Loucy (cell line): ENCODE results near the gene C22orf23.

Source experiments
- H2AFZ ChIP-seq: fragments of 200-600 bp; sonication (generic); 2 replicates; pipeline ENCODE4 v1.6.0; 2016; ENCODE audit warnings: antibody characterized with exemption, mild to moderate bottlenecking, low read length, moderate library complexity
- H3F3A ChIP-seq: fragments of 200-600 bp; 2 replicates; pipeline ENCODE4 v1.6.0; 2016; ENCODE audit warnings: antibody characterized with exemption, low read depth, mild to moderate bottlenecking
- H3K27me3 ChIP-seq: fragments of 200-600 bp; sonication (generic); 2 replicates; pipeline ENCODE4 v1.6.1; 2014; ENCODE audit warnings: low read length, mild to moderate bottlenecking; ENCODE audit not compliant: insufficient read depth, poor library complexity, severe bottlenecking
- H3K36me3 ChIP-seq: fragments of 200-600 bp; sonication (generic); 2 replicates; pipeline ENCODE4 v1.6.1; 2016; ENCODE audit warnings: low read length; ENCODE audit not compliant: insufficient read depth
- H3K4me1 ChIP-seq: fragments of 200-600 bp; sonication (generic); 2 replicates; pipeline ENCODE4 v1.5.1; 2014; ENCODE audit warnings: low read length, mild to moderate bottlenecking; ENCODE audit not compliant: insufficient read depth, poor library complexity, severe bottlenecking
- H3K4me2 ChIP-seq: fragments of 200-600 bp; sonication (generic); 2 replicates; pipeline ENCODE4 v1.6.0; 2014; ENCODE audit warnings: antibody characterized with exemption, low read length, low read depth, mild to moderate bottlenecking; ENCODE audit not compliant: poor library complexity, severe bottlenecking
- H3K4me3 ChIP-seq: fragments of 200-600 bp; sonication (generic); 2 replicates; pipeline ENCODE4 v1.5.1; 2014; ENCODE audit warnings: low read length, mild to moderate bottlenecking, mixed read lengths; ENCODE audit not compliant: poor library complexity, severe bottlenecking
- H3K79me2 ChIP-seq: fragments of 200-600 bp; sonication (generic); 2 replicates; pipeline ENCODE4 v1.6.1; 2014; ENCODE audit warnings: low read length; ENCODE audit not compliant: insufficient read depth
- H3K9ac ChIP-seq: fragments of 200-600 bp; sonication (generic); 2 replicates; pipeline ENCODE4 v1.6.0; 2014; ENCODE audit warnings: mild to moderate bottlenecking, low read depth, low read length, moderate library complexity; ENCODE audit not compliant: poor library complexity, severe bottlenecking
- H3K9me2 ChIP-seq: fragments of 200-600 bp; sonication (generic); replicated peaks from 2 replicates; pipeline ENCODE4 v1.6.1; 2016; ENCODE audit warnings: low read depth, low read length, mixed read lengths
- H3K9me3 ChIP-seq: fragments of 200-600 bp; sonication (generic); 2 replicates; pipeline ENCODE4 v1.6.1; 2014; ENCODE audit warnings: mild to moderate bottlenecking, antibody characterized with exemption, low read length, low read depth; ENCODE audit not compliant: insufficient read depth
- H4K20me1 ChIP-seq: fragments of 200-600 bp; sonication (generic); 2 replicates; pipeline ENCODE4 v1.6.0; 2014; ENCODE audit warnings: antibody characterized with exemption, low read length, mild to moderate bottlenecking; ENCODE audit not compliant: insufficient read depth, poor library complexity, severe bottlenecking
- EZH2phosphoT487 ChIP-seq: fragments of 200-600 bp; IDR thresholded peaks from 2 replicates; pipeline ENCODE4 v1.6.1; 2018; ENCODE audit warnings: antibody characterized with exemption, mild to moderate bottlenecking, moderate library complexity, borderline replicate concordance
- TF ChIP-seq, protein P1 (sequence below): fragments of 200-600 bp; sonication (generic); conservative IDR thresholded peaks from 2 replicates; pipeline ENCODE4 v1.5.1; 2014; ENCODE audit warnings: mild to moderate bottlenecking, antibody characterized with exemption, low read length

The C22orf23 gene

DNA sequence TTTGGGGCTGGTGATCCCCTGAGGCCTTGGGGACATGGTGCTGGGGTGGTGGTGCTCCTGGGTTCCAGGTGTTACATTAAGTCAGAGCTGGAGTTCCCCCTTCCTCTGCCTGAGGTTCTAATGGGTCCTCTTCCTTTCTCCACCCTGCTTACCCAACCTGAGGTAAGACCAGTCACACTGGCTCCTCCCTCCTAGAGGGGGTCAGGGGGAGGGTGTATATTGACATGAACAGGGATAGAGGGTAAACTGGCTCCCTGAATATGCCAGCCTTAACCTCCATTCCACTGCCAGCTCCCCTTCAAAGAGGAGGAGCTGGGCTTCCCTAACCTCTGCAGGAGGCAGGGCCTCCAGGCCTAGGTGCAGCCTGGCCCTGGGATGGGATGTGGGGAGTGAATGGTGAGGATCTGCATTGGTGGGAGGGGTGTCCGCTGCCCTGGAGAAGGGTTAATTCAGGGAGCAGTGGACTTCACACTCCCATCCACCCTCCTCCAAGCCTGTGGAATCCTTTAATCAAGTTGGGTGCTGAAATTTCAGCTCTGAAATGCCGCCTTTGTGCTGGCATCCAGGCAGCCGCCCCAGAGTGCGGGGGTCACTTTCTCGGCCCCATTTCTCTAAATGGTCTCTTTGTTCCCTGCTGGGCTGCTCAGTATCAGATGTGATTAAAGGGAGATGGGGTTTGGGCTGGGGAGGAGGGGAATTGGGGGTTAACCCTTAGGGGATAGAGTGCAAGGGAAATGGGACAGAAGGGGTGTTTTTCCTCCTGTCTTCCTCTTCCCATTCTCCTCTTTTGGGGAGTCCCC, 15.3 kb upstream of the C22orf23 start:
- no peaks in the 10 kb centered on the region for H3F3A ChIP-seq
- no peak overlapping the region for H3K4me2 ChIP-seq
- H3K9ac ChIP-seq, result no peak overlapping the region
- no peaks in the 10 kb centered on the region for H4K20me1 ChIP-seq
- H3K4me1 ChIP-seq, result no peaks in the 10 kb centered on the region
- no peak overlapping the region for H3K4me3 ChIP-seq
- no peaks in the 10 kb centered on the region for H3K79me2 ChIP-seq
- H3K9me3 ChIP-seq, result no peaks in the 10 kb centered on the region
- peaks cover 25% of the 10 kb centered on the region; the same call in 1 of the 2 replicates for H3K36me3 ChIP-seq
- H3K9me2 ChIP-seq, result no peaks in the 10 kb centered on the region
- TF ChIP-seq, protein P1, sequence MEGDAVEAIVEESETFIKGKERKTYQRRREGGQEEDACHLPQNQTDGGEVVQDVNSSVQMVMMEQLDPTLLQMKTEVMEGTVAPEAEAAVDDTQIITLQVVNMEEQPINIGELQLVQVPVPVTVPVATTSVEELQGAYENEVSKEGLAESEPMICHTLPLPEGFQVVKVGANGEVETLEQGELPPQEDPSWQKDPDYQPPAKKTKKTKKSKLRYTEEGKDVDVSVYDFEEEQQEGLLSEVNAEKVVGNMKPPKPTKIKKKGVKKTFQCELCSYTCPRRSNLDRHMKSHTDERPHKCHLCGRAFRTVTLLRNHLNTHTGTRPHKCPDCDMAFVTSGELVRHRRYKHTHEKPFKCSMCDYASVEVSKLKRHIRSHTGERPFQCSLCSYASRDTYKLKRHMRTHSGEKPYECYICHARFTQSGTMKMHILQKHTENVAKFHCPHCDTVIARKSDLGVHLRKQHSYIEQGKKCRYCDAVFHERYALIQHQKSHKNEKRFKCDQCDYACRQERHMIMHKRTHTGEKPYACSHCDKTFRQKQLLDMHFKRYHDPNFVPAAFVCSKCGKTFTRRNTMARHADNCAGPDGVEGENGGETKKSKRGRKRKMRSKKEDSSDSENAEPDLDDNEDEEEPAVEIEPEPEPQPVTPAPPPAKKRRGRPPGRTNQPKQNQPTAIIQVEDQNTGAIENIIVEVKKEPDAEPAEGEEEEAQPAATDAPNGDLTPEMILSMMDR, result no peak
- no peak for TF ChIP-seq EZH2phosphoT487
- no peaks in the 10 kb centered on the region for H3K27me3 ChIP-seq
- H2AFZ ChIP-seq, result no peak overlapping the region

DNA sequence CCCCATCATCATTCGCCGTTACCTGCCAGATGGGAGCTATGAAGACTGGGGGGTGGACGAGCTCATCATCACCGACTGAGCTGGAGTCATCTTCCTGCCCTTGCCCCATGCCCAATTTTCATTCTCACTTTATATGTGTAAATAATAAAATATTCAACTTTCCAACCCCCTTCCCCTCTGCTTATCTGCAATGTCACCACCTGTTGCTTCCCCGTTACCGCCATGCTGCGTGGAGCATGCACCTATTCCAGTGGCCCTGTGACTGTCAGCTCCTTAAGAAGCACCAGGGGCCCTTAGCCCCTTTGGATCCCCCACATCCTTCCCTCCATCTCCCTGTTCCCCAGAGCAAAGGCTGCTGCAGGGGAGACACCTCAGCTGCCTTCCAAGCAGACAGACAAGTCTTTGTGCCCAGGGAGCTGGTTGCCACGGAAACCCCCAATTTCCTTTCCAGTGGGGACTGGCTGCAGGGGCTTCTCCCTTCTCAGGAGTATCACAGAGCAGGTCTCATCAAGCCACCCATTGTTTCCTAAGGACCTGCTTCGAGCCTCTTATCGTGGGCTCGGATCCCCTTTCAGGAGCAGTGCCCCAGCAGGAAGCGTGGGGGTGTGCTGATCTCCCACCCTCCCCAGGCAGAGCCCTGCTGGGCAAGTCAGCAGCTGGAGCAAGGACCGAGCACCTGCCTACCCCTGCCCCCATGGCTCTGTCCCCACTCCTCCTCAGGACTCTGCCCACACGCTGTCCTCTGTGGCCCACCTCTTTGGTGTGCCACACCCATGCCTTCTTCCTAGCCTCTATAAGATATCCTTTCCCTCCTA, 14.4 kb upstream of the C22orf23 start:
- Histone ChIP-seq H3K9me3 (no peaks in the 10 kb centered on the region), H2AFZ (no peak overlapping the region), H3K79me2 (no peaks in the 10 kb centered on the region), H3K4me3 (no peak overlapping the region), H3K4me1 (no peaks in the 10 kb centered on the region), H3K36me3 (peaks cover 25% of the 10 kb centered on the region; the same call in 1 of the 2 replicates), H3K4me2 (no peak overlapping the region), H4K20me1 (no peaks in the 10 kb centered on the region), H3F3A (no peaks in the 10 kb centered on the region), H3K9ac (no peak overlapping the region), H3K27me3 (no peaks in the 10 kb centered on the region), H3K9me2 (no peaks in the 10 kb centered on the region)
- TF ChIP-seq EZH2phosphoT487, result no peak
- TF ChIP-seq, protein P1, result no peak

DNA sequence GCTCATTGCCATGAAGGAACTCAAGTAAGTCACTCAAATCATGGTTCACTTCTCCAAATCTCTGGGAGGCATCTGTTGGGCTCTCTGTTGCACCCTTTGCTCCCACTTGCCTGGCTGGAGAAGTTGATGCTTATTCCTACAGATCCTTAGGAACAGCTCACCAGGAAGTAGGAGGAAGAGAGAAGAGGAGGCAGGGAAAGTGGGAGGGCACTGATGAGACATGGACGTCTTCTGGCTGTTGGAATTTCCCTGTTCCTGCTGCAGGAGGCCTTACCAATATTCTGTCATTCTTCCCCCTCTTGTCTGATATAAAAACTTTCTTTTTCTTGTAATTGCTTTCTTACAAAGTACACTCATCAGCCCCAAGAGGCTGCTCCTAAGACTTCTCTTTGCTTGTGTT, 13.7 kb upstream of the C22orf23 start:
- peaks cover 29% of the 10 kb centered on the region; the same call in 1 of the 2 replicates for H3K36me3 ChIP-seq
- TF ChIP-seq EZH2phosphoT487, result no peak
- TF ChIP-seq, protein P1, result no peak

More for the DNA sequence above, 13.7 kb upstream of the C22orf23 start:
- no peak overlapping the region for H3K4me3 ChIP-seq
- H3F3A ChIP-seq, result no peaks in the 10 kb centered on the region
- H3K9me3 ChIP-seq, result no peaks in the 10 kb centered on the region
- H2AFZ ChIP-seq, result no peak overlapping the region
- H4K20me1 ChIP-seq, result no peaks in the 10 kb centered on the region
- H3K27me3 ChIP-seq, result no peaks in the 10 kb centered on the region
- H3K9ac ChIP-seq, result no peak overlapping the region
- no peak overlapping the region for H3K4me2 ChIP-seq
- H3K9me2 ChIP-seq, result no peaks in the 10 kb centered on the region
- no peaks in the 10 kb centered on the region for H3K79me2 ChIP-seq
- H3K4me1 ChIP-seq, result no peaks in the 10 kb centered on the region
